HG03457 (cell line): Measurements from ENCODE around the gene COX7A2.

ENCODE experiments used
- ATAC-seq: cut with Tn5 transposase; IDR thresholded peaks from one replicate; pipeline ENCODE4 v1.9.1; 2021; ENCODE audit warnings: moderate number of reproducible peaks; ENCODE audit not compliant: unreplicated experiment

Gene COX7A2

DNA sequence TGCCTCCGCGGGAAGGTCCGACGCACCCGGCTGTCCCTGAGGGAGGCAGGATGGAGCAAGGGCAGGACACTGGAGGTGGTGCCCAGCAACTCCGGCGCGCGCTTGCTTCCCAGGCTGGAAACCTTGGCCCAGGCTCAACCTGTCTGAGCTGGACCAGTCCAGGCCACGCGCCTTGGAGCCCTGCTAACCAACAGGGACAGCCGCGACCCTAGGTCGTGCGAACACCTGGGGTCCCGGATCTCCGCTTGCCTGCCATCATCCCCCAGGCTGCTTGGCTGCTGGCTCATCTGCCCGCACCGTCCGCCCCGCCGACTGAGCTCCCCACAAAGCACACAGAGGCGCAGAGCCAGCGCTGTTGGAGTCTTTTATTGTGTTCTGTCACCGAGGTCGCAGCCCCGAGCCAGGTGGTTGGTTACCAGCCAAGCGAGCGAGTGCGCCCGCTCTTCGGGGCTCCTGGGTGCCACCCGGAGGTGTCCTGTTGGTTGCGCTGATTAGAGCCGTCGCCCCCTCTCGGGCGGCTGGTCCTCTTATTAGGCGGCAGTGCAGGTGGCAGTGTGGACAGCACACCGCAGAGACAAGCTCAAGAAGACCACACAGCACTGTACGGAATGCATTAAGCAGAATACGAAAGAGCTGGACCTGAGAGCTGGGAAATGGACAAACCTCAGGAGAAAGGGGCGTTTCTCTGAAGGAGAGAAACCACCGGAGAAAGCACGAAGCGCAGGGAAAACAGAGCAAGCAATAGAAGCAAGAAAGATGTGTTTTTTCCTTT lies 41.5 kb downstream of the COX7A2 start:
- no peak for ATAC-seq

DNA sequence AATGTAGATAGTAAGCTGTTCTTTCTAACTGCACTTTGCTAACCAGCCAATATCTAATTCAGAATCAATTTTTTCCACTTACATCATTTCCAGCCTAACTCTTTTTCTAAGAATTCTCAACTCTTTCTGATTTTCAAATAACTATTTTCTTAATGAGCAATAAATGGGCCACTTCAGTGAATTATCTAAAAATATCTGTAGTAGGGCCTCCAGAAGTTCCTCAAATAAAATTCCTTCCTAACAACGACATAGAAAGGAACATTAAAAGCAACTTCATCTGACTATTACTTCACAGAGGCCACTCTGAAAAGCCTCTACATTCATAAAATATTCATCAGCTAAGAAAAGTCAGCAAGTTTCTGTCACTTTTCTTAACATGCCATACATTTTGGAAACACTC lies 42.6 kb downstream of the COX7A2 start:
- ATAC-seq = no peak

DNA sequence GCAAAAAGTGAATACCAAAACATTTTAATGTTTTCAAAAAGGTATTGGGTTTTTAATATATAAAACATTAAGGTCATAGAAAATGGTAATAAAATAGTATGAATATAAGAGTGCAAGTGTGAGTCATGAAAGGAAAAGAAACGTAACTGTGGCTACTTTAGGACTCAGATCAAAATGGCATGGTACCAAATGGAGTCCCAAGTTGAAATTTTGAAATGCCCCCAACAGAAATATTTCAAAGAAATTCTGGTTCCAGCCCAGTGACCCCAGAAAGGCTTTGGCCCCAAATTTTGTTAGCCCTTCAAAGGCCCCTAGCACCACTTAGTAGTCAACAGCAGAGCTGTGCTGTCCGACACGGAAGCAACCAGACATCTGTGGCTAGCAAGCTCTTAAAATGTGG lies 43.7 kb downstream of the COX7A2 start:
- no peak for ATAC-seq

DNA sequence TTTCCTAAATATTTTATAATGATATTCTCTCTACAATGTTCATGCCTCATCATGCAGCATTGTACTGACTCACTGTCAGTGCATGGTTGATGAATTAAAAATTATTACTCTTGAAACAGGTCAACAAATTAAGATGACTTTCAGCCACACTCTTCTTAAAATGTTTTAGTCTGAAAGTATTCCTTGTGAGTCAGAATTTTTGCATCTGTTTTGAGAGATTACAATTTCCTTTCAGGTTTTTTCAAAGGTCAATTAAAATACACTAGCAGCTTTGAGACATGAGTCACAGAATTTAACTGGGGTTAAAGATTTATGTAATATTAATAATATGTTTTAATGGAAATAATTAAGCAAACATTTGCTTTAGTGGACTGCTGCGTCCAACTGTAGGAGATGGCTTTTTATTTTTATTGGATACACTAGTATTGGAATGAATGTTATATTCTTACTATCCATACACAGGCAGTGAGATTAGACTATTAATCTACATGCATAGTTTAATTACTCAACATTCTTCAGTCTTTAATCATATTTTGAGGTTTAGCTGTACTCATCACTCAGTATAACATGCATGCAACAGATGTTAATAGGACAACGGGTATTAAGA lies 47.4 kb downstream of the COX7A2 start:
- ATAC-seq = no peak

DNA sequence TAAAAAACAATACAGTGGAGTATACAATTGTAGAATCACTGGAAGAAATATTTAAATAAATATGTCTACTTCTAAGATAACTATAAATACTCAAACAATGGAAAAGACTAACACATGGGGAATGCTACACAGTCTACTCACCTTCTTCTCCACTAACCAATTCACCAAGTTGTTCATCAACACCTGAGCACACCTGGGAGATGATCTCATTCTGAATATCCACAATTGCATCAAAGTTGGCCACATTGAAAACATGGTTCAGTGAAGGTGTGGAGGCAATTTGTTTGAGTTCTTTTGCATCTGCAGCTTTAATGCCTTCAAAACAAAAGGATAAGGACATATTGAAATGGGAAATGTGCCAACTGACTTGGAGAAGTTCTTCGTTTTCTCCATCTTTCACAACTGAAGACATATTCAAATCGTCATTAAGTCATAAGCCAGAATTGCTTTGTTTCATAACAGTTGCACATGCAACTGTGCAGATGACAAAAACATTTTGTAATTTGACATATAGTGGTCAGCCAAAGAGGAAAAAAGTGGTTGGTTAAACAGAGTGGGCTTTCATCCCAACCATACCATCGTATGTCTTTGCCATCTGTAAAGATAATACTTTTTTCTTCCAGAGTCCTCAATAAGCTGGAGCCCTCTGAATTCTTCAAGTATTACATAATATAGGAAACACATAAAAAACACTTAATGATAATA lies 55.2 kb downstream of the COX7A2 start:
- ATAC-seq = no peak
